ENCODE data around the gene ARHGEF38. TPM values are rescaled to one million over a fixed set of nuclear protein-coding genes. Genes with fewer than 3 reads are reported as not detected.
"Not testable (repeated sequence)": the region's sequence is repeated elsewhere in the genome, so short reads cannot be mapped to it uniquely, and the experiment has no call there.

ARHGEF38 gene
- total RNA-seq, 4 donors from 2014 or later, result not detected

DNA sequence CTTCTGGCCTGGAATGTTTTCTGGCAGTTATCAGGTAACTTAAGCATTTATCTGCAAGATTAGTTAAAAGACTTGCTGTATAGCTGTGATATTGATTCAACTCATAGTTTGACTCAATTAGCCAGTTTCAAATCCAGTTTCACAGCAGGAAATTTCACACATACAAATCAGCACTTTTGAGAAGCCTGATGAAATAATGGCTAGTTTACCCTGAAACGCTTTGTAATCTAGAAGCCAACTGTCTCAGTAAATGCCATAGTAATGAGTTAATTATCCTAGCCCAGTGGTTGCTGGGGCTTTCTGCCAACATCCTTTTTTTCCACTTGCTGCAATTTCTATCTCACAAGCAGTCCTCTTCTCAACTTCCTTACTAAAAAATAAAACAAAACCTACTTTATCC lies 53.1 kb downstream of the ARHGEF38 start:
- in situ Hi-C loops (cut with MboI; ENCODE audit: low sequenced_read_pairs in 4 of 4), result no loop called here
- DNase-seq (no peak), ATAC-seq (no peak)
- intact Hi-C loops (cut with DNase I; ENCODE audit: low total_unique reads), result no loop called here
- no peaks in the 10 kb centered on the region for H3K4me1 ChIP-seq
- no peak overlapping the region for H3K27ac ChIP-seq
- no peaks in the 10 kb centered on the region for H3K36me3 ChIP-seq
- H3K27me3 ChIP-seq, result no peaks in the 10 kb centered on the region
- TF ChIP-seq, protein P1, sequence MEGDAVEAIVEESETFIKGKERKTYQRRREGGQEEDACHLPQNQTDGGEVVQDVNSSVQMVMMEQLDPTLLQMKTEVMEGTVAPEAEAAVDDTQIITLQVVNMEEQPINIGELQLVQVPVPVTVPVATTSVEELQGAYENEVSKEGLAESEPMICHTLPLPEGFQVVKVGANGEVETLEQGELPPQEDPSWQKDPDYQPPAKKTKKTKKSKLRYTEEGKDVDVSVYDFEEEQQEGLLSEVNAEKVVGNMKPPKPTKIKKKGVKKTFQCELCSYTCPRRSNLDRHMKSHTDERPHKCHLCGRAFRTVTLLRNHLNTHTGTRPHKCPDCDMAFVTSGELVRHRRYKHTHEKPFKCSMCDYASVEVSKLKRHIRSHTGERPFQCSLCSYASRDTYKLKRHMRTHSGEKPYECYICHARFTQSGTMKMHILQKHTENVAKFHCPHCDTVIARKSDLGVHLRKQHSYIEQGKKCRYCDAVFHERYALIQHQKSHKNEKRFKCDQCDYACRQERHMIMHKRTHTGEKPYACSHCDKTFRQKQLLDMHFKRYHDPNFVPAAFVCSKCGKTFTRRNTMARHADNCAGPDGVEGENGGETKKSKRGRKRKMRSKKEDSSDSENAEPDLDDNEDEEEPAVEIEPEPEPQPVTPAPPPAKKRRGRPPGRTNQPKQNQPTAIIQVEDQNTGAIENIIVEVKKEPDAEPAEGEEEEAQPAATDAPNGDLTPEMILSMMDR (IDR thresholded peaks at IDR 0.05 in 4 of 5, conservative IDR thresholded peaks at IDR 0.05 in 1 of 5), result no peak
- TF ChIP-seq POLR2A (IDR thresholded peaks at IDR 0.05), result no peak
- no peaks in the 10 kb centered on the region for H3K9me3 ChIP-seq
- no peak overlapping the region for H3K4me3 ChIP-seq

DNA sequence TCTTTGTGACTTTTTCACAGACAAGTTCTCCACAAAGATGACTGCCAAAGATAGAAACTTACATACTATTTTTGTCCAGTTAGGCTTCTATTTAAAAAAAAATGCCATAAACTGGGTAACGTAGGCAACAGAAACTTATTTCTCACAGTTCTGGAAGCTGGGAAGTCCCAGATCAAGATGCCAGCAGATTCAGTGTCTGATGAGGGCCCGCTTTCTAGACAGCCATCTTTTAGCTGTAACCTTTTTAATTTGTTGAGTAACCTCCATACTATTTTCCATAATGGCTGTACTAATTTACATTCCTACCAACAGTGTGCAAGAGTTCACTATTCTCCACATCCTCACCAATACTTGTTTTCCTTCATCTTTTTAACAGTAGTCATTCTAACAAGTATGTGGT lies 55.5 kb downstream of the ARHGEF38 start:
- Histone ChIP-seq H3K27ac (no peak overlapping the region), H3K36me3 (no peaks in the 10 kb centered on the region), H3K4me1 (no peaks in the 10 kb centered on the region), H3K9me3 (no peaks in the 10 kb centered on the region), H3K27me3 (no peaks in the 10 kb centered on the region), H3K4me3 (no peak overlapping the region)
- DNase-seq (no peak), ATAC-seq (no peak)
- no peak for TF ChIP-seq POLR2A (IDR thresholded peaks at IDR 0.05)
- TF ChIP-seq, protein P1 (IDR thresholded peaks at IDR 0.05 in 4 of 5, conservative IDR thresholded peaks at IDR 0.05 in 1 of 5), result no peak
- intact Hi-C loops (cut with DNase I; ENCODE audit: low total_unique reads) (no loop called here), in situ Hi-C loops (cut with MboI; ENCODE audit: low sequenced_read_pairs in 4 of 4) (no loop called here)

DNA sequence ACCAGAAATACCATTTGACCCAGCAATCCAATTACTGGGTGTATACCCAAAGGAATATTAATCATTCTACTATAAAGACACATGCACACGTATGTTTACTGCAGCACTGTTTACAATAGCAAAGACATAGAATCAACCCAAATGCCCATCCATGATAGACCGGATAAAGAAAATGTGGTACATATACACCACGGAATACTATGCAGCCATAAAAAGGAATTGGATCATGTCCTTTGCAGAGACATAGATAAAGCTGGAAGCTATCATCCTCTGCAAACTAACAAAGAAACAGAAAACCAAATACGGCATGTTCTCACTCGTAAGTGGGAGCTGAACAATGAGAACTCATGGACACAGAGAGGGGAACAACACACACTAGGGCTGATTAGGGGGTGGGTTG lies 57.4 kb downstream of the ARHGEF38 start:
- DNase-seq; H3K4me1 ChIP-seq; H3K4me3 ChIP-seq; H3K27ac ChIP-seq; H3K9me3 ChIP-seq; H3K27me3 ChIP-seq; intact Hi-C loops (cut with DNase I; ENCODE audit: low total_unique reads); ATAC-seq; H3K36me3 ChIP-seq; in situ Hi-C loops (cut with MboI; ENCODE audit: low sequenced_read_pairs in 4 of 4): not testable (repeated sequence)

DNA sequence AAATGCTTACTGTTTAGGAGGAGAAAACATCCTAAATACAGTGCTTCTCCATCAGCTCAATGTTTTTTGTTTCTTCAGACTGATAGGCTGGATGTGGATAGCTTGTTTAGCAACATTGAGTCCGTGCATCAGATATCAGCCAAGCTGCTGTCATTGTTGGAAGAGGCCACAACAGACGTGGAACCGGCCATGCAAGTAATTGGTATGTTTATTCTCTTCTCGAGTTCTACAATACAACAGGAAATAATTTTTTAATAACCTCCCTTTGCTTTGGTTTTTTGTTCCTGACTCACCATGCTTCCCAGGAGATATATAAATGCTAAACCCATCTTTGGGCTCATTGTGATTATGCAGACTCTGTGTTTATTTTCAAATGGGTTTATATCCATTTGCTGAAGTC lies 60.9 kb downstream of the ARHGEF38 start:
- H3K9me3 ChIP-seq, result no peaks in the 10 kb centered on the region
- ATAC-seq (no peak), DNase-seq (no peak)
- TF ChIP-seq POLR2A (IDR thresholded peaks at IDR 0.05), result no peak
- TF ChIP-seq, protein P1 (IDR thresholded peaks at IDR 0.05 in 4 of 5, conservative IDR thresholded peaks at IDR 0.05 in 1 of 5), result no peak
- H3K4me1 ChIP-seq, result no peaks in the 10 kb centered on the region
- no peak overlapping the region for H3K27ac ChIP-seq
- intact Hi-C loops (cut with DNase I; ENCODE audit: low total_unique reads), result no loop called here
- H3K36me3 ChIP-seq, result no peaks in the 10 kb centered on the region
- no peak overlapping the region for H3K4me3 ChIP-seq
- no peaks in the 10 kb centered on the region for H3K27me3 ChIP-seq
- in situ Hi-C loops (cut with MboI; ENCODE audit: low sequenced_read_pairs in 4 of 4), result no loop called here

DNA sequence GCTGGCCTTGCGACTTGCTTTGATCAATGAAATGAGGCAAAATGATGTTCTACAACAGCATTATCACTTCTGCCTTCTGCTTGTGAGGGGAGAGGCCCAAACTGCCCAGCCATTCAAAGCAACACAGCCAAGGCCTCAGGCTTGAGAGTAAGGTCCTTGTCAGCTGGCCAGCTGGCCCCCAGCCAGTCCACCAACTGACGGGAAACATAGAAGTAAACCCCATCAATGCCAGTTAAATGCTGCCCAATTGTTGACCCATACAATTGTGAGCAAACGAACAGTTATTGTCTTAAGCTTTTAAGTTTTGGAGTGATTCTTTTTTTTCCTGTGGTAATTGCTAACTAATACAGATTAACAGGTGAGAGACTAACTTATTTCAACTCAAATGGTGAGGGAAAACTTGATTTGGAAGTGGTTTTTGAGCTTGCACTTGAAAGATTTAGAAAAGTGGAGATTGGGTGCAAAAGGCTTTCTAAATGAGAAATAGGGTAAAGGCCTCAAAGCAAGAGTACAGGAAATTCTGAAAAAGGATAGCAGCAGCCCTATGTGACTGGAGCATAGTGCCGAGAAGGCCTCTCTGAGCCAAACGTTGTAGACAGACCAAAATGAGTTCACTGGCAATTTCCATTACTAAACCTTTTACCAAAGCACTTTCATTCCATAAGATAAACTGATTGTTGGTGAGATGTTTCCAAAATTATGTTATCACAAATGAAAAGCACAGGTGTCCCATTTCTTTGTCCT lies 66.9 kb downstream of the ARHGEF38 start:
- peak in 1 of 2 donors; percentile 24 for DNase-seq
- H3K27ac ChIP-seq, result no peak overlapping the region
- TF ChIP-seq POLR2A (IDR thresholded peaks at IDR 0.05), result no peak
- TF ChIP-seq, protein P1 (IDR thresholded peaks at IDR 0.05 in 4 of 5, conservative IDR thresholded peaks at IDR 0.05 in 1 of 5), result no peak
- H3K36me3 ChIP-seq, result no peaks in the 10 kb centered on the region
- no peak for ATAC-seq
- H3K4me3 ChIP-seq, result no peak overlapping the region
- H3K27me3 ChIP-seq, result no peaks in the 10 kb centered on the region
- intact Hi-C loops (cut with DNase I; ENCODE audit: low total_unique reads), result no loop called here
- peaks cover 4 to 23% of the 10 kb centered on the region in 2 donors for H3K4me1 ChIP-seq
- no peaks in the 10 kb centered on the region for H3K9me3 ChIP-seq
- in situ Hi-C loops (cut with MboI; ENCODE audit: low sequenced_read_pairs in 4 of 4), result no loop called here

All from gastrocnemius medialis (tissue), 4 donors.